ENCODE results near the gene AKR1C1.

- TF ChIP-seq, protein P1, sequence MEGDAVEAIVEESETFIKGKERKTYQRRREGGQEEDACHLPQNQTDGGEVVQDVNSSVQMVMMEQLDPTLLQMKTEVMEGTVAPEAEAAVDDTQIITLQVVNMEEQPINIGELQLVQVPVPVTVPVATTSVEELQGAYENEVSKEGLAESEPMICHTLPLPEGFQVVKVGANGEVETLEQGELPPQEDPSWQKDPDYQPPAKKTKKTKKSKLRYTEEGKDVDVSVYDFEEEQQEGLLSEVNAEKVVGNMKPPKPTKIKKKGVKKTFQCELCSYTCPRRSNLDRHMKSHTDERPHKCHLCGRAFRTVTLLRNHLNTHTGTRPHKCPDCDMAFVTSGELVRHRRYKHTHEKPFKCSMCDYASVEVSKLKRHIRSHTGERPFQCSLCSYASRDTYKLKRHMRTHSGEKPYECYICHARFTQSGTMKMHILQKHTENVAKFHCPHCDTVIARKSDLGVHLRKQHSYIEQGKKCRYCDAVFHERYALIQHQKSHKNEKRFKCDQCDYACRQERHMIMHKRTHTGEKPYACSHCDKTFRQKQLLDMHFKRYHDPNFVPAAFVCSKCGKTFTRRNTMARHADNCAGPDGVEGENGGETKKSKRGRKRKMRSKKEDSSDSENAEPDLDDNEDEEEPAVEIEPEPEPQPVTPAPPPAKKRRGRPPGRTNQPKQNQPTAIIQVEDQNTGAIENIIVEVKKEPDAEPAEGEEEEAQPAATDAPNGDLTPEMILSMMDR (conservative IDR thresholded peaks at IDR 0.05; ENCODE audit: low read depth, low read length), result no peak
- TF ChIP-seq MXI1 (IDR thresholded peaks at IDR 0.05; ENCODE audit: borderline replicate concordance, low read depth, low read length) (no peak), POLR2A (IDR thresholded peaks at IDR 0.05; ENCODE audit: low read depth, low read length) (no peak), RAD21 (IDR thresholded peaks at IDR 0.05; ENCODE audit: low read length) (no peak), NFE2L2 (IDR thresholded peaks at IDR 0.05; ENCODE audit: low read depth, low read length) (no peak), RFX5 (IDR thresholded peaks at IDR 0.05; ENCODE audit: low read depth, low read length) (no peak), CHD1 (IDR thresholded peaks at IDR 0.05; ENCODE audit: low read depth, low read length) (no peak), FOS (IDR thresholded peaks at IDR 0.05; ENCODE audit: low read depth, low read length) (no peak), SMC3 (IDR thresholded peaks at IDR 0.05; ENCODE audit: low read depth, low read length) (no peak), RCOR1 (IDR thresholded peaks at IDR 0.05; ENCODE audit: insufficient replicate concordance, low read length) (no peak)
These were observed 47.0 kb upstream of the AKR1C1 start for GRCh38 chr10:4916086-4916716.

Data from IMR-90 (cell line).